ENCODE data around the gene MTX3.

The MTX3 gene

DNA sequence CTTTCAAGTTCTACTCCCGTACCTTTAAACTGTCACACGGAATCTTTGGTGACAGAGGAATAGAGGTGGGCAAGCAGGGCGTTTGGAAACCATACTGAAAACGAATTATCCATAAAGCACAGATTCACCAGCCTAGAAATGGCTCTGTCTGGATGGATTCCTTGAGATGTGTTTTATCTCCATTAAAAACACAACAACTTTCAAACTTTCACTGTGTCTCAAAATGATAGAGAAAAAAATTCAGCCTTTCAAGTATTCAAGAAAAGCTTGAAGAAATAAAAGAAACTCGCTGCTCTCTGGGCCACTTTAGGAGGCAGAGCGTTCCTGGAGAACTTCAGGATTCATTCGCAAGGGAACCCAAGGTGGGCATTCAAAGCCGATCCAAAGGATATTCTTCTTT, 43.5 kb upstream of the MTX3 start:
- Histone ChIP-seq H3K4me1 (ENCODE audit: control insufficient read depth, low read length) (peaks cover 13% of the 10 kb centered on the region), H3K4me2 (ENCODE audit: low read length) (no peak overlapping the region), H3K79me2 (ENCODE audit: control insufficient read depth, low read length) (no peaks in the 10 kb centered on the region), H3K9me3 (ENCODE audit: control insufficient read depth, insufficient read depth, low read length) (no peaks in the 10 kb centered on the region), H4K20me1 (ENCODE audit: control insufficient read depth, insufficient read depth, low read depth, low read length) (no peaks in the 10 kb centered on the region), H3K4me3 (ENCODE audit: low read length) (no peak overlapping the region), H3K27ac (ENCODE audit: low read depth, low read length) (no peak overlapping the region), H3K27me3 (ENCODE audit: control insufficient read depth, low read length) (no peaks in the 10 kb centered on the region), H3K9me2 (replicated peaks; ENCODE audit: control insufficient read depth, low read length) (no peaks in the 10 kb centered on the region), H3F3A (ENCODE audit: control insufficient read depth, insufficient read depth) (no peaks in the 10 kb centered on the region), H3K36me3 (ENCODE audit: control insufficient read depth, low read length) (no peaks in the 10 kb centered on the region)
- TF ChIP-seq CTCF (IDR thresholded peaks at IDR 0.05; ENCODE audit: low read depth, low read length, poor library complexity, severe bottlenecking) (no peak), EZH2phosphoT487 (IDR thresholded peaks at IDR 0.05; ENCODE audit: borderline replicate concordance, low read length) (no peak)

DNA sequence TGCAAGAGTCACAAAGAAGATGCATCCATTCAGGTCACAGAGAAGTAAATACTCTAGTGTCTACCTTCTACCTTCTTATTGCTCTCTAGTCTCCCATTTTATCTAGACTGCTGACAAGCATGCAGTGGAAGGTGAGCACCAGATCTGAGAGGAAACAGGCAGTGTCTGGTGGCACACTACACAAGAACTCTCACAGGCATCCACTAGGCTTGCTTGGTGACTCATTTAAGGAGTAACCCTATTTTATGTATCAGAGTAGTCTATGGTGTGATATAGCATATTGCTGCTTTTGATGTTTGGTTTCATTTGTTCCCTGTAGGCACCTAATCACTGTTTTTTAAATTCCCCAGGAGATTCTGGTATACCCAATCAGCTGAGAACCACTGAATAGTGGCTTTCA, 42.5 kb upstream of the MTX3 start:
- no peaks in the 10 kb centered on the region for H4K20me1 ChIP-seq (ENCODE audit: control insufficient read depth, insufficient read depth, low read depth, low read length)
- TF ChIP-seq EZH2phosphoT487 (IDR thresholded peaks at IDR 0.05; ENCODE audit: borderline replicate concordance, low read length) (no peak), CTCF (IDR thresholded peaks at IDR 0.05; ENCODE audit: low read depth, low read length, poor library complexity, severe bottlenecking) (no peak)
- H3K4me2 ChIP-seq (ENCODE audit: low read length), result no peak overlapping the region
- no peak overlapping the region for H3K4me3 ChIP-seq (ENCODE audit: low read length)
- no peaks in the 10 kb centered on the region for H3F3A ChIP-seq (ENCODE audit: control insufficient read depth, insufficient read depth)
- no peaks in the 10 kb centered on the region for H3K36me3 ChIP-seq (ENCODE audit: control insufficient read depth, low read length)
- no peaks in the 10 kb centered on the region for H3K9me2 ChIP-seq (replicated peaks; ENCODE audit: control insufficient read depth, low read length)
- peaks cover 13% of the 10 kb centered on the region for H3K4me1 ChIP-seq (ENCODE audit: control insufficient read depth, low read length)
- no peak overlapping the region for H3K27ac ChIP-seq (ENCODE audit: low read depth, low read length)
- H3K9me3 ChIP-seq (ENCODE audit: control insufficient read depth, insufficient read depth, low read length), result no peaks in the 10 kb centered on the region
- H3K27me3 ChIP-seq (ENCODE audit: control insufficient read depth, low read length), result no peaks in the 10 kb centered on the region
- no peaks in the 10 kb centered on the region for H3K79me2 ChIP-seq (ENCODE audit: control insufficient read depth, low read length)

DNA sequence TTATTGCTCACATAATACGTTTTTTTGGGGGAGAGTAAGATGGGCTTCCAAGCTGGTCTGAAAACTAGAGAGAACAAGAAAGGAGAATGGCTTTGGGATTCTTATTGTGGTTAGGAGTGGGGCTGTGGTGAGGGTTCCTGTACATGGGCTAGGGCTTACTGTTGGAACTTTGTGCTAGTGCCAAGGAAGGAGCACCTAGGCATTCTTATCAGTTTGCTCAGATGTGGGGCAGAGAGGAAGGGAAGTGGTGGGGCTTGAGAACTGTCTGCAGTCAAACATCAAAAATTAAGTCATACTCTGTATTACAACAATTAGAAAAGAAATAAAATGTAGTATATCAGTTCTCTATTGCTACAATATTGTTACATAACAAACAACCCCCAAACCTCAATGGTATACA, 40.0 kb upstream of the MTX3 start:
- no peak overlapping the region for H3K27ac ChIP-seq (ENCODE audit: low read depth, low read length)
- H3K79me2 ChIP-seq (ENCODE audit: control insufficient read depth, low read length), result no peaks in the 10 kb centered on the region
- no peak overlapping the region for H3K4me2 ChIP-seq (ENCODE audit: low read length)
- no peaks in the 10 kb centered on the region for H3K9me3 ChIP-seq (ENCODE audit: control insufficient read depth, insufficient read depth, low read length)
- H3K9me2 ChIP-seq (replicated peaks; ENCODE audit: control insufficient read depth, low read length), result no peaks in the 10 kb centered on the region
- H4K20me1 ChIP-seq (ENCODE audit: control insufficient read depth, insufficient read depth, low read depth, low read length), result no peaks in the 10 kb centered on the region
- H3K27me3 ChIP-seq (ENCODE audit: control insufficient read depth, low read length), result no peaks in the 10 kb centered on the region
- TF ChIP-seq EZH2phosphoT487 (IDR thresholded peaks at IDR 0.05; ENCODE audit: borderline replicate concordance, low read length) (no peak), CTCF (IDR thresholded peaks at IDR 0.05; ENCODE audit: low read depth, low read length, poor library complexity, severe bottlenecking) (no peak)
- H3K4me1 ChIP-seq (ENCODE audit: control insufficient read depth, low read length), result no peaks in the 10 kb centered on the region
- H3F3A ChIP-seq (ENCODE audit: control insufficient read depth, insufficient read depth), result no peaks in the 10 kb centered on the region
- H3K4me3 ChIP-seq (ENCODE audit: low read length), result no peak overlapping the region
- no peaks in the 10 kb centered on the region for H3K36me3 ChIP-seq (ENCODE audit: control insufficient read depth, low read length)

- H3K36me3 ChIP-seq (ENCODE audit: control insufficient read depth, low read length), result no peaks in the 10 kb centered on the region
- H3K4me1 ChIP-seq (ENCODE audit: control insufficient read depth, low read length), result no peaks in the 10 kb centered on the region
- no peak overlapping the region for H3K4me2 ChIP-seq (ENCODE audit: low read length)
- no peak overlapping the region for H3K27ac ChIP-seq (ENCODE audit: low read depth, low read length)
- no peaks in the 10 kb centered on the region for H3K27me3 ChIP-seq (ENCODE audit: control insufficient read depth, low read length)
- no peaks in the 10 kb centered on the region for H3K79me2 ChIP-seq (ENCODE audit: control insufficient read depth, low read length)
- no peak overlapping the region for H3K4me3 ChIP-seq (ENCODE audit: low read length)
- no peaks in the 10 kb centered on the region for H3F3A ChIP-seq (ENCODE audit: control insufficient read depth, insufficient read depth)
- TF ChIP-seq EZH2phosphoT487 (IDR thresholded peaks at IDR 0.05; ENCODE audit: borderline replicate concordance, low read length) (no peak), CTCF (IDR thresholded peaks at IDR 0.05; ENCODE audit: low read depth, low read length, poor library complexity, severe bottlenecking) (no peak)
- H3K9me2 ChIP-seq (replicated peaks; ENCODE audit: control insufficient read depth, low read length), result no peaks in the 10 kb centered on the region
- H3K9me3 ChIP-seq (ENCODE audit: control insufficient read depth, insufficient read depth, low read length), result no peaks in the 10 kb centered on the region
- no peaks in the 10 kb centered on the region for H4K20me1 ChIP-seq (ENCODE audit: control insufficient read depth, insufficient read depth, low read depth, low read length)
These were observed 35.8 kb upstream of the MTX3 start for GRCh38 chr5:80026841-80027240.

Data from DOHH2 (cell line).